Measurements from ENCODE around the gene FCMR.
"Not testable (repeated sequence)": the region's sequence is repeated elsewhere in the genome, so short reads cannot be mapped to it uniquely, and the experiment has no call there.

FCMR gene

DNA sequence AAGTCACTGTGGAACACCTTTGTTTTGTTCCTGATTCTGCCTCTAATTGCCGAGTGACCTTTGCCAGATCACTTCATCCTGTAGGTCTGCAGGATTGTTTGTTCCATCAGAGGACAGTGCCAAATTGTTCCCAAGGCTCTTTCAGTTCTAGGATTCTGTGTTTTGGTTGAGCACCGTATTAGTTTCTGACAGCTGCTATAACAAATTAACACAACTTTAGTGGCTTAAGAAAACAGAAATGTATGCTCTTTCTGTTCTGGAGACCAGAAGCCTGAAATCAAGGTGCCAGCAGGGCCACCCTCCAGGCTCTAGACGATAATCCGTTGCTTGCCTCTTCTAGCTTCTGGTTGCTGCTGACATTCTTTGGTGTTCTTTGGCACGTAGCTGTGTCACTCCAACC lies 27.9 kb upstream of the FCMR start:
- DNase-seq (ENCODE audit: low read depth), result no peak

DNA sequence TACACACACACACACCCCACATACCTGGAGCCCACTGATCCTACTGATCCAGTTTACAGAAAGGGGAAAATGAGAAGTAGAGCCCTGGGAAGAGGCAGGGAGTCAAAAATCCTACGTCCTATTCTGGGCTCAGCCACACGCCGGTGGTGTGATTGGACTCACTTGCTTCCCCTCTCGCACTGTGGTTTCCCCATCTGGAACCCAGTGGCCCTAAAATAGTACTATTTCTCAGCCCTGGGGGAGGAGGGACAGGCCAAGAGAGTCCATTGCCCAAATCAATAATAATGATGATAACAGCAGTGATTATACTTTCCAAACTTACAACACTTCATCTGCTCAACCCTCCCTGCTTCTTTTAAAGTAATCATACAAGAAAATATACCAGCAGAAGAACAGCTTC lies 27.5 kb upstream of the FCMR start:
- DNase-seq (ENCODE audit: low read depth), result no peak

DNA sequence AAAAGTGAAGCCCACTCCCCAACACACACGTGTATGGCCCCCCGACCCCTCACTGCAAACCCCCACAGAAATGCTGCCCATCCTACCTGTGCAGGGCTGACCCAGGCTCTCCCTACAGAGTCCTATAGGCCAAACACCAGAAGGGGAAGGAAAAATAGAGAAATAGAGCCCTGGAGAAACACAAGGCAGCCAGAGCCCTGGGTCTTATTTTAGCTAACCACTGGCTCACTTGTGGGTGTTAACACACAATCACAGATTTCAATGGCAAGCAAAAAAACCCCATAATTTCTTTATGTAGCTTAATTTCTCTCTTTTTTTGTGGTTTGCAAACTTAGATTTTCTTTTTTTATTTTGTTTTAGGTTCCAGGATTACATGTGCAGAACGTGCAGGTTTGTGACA lies 25.5 kb upstream of the FCMR start:
- DNase-seq (ENCODE audit: low read depth), result no peak

DNA sequence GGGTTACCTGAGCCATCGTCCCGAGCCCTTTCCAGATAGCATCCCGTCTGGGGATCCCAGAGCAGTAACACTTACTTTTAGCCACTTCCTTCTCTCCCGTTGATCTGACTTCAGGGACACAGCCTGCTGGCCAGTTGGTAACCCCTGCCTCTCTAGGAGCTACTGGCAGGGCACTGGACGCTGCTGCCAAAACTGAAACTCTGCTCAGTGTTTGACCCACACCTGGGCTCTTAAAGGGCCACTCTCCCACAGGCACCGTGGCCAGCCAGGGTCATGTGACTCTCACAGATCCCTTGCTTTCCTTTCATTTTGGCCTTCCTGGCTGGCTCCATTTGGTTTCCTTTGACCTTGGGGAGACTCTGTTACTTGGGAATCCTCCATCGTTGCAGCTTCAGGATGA lies 24.5 kb upstream of the FCMR start, which contains the start of gene PIGR:
TSS of gene PIGR (minus strand) at position 206 of the 400 bp plus-strand sequence. CDS start 5,935 bp downstream, outside the sequence.
- DNase-seq (ENCODE audit: low read depth), result no peak

DNA sequence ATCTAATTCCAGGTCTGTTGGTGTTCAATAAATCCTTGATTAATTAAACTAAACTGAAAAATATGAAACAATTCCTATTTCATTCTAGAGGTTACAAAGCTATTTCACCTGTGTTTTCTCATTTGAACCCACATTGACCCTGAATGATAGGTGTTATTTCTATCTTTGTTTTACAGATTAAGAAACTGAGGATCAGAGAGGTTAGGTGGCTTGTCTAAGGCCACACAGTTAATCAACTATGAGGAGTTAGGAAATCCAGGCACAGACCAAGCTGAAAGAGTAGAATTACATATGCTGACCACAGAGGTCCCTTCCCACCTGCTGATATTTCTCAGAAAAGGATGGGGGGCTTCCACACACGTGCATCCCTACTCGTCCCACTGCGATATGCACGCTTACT lies 24.0 kb upstream of the FCMR start:
- DNase-seq (ENCODE audit: low read depth), result no peak

DNA sequence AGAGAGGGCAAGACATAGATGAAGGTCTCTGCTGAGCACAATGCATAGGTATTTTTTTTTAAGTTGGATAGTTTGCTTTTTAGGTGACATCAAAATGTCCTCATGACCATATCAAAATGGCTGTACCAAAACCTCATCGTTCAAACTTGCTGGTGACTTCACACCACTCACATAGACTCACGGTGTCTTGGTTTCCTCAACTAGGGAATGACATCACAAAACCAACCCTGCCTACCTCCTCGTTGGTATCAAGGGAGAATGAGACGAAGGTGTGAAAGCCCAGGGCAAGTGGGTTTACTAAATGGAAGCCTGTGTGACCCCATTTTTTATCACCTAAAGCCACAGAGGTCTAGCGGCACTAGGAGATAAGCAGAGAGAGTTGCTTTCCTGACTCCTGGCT lies 23.0 kb upstream of the FCMR start:
- no peak for DNase-seq (ENCODE audit: low read depth)

DNA sequence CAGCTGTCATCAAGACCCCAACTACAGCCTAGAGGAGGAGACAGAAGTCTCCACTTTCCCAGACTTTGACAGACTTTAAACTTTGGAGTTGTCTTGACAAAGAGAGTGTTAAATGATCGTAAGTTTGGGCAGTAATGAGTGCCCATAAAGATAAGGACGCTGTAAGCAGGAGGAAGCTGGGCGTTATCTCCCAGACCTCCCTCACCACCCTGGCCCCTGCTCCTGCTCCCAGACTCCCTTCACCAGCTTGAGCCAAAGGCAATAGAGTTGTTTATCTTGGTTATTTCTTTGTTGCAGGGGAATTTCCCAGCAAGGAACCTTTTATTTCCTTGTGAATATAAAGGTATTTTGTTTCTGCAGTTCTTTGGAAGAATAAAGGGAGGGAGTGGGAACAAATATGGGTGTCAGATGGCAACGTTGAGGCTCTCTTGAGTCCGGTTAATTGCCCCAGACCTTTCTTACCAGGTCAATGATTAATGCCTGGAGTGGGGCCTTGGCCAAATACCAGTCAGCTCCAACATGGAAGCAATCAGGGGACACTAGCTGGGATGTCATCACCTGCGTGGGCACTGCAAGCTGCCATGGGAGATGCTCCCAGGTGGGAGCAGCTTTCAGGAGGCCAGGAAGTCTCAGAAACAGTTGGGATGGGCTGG lies 20.2 kb upstream of the FCMR start:
- DNase-seq (ENCODE audit: low read depth), result no peak

DNA sequence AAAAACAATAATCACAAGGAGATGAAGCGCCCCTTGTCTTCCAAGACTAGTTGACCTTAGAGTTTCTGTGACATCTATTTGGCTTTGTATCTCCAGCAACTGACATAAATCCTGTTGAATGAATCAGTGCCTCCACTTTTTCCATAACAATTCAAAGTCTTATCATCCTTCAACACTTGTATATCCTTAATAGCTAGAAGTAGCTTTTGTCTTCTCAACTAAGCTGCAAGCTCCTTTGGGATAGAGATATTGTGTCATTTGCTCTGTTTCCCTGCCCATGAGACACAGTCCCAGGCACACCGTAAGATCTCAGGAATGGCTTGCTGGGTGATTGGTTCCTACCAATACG lies 18.8 kb upstream of the FCMR start:
- no peak for DNase-seq (ENCODE audit: low read depth)

DNA sequence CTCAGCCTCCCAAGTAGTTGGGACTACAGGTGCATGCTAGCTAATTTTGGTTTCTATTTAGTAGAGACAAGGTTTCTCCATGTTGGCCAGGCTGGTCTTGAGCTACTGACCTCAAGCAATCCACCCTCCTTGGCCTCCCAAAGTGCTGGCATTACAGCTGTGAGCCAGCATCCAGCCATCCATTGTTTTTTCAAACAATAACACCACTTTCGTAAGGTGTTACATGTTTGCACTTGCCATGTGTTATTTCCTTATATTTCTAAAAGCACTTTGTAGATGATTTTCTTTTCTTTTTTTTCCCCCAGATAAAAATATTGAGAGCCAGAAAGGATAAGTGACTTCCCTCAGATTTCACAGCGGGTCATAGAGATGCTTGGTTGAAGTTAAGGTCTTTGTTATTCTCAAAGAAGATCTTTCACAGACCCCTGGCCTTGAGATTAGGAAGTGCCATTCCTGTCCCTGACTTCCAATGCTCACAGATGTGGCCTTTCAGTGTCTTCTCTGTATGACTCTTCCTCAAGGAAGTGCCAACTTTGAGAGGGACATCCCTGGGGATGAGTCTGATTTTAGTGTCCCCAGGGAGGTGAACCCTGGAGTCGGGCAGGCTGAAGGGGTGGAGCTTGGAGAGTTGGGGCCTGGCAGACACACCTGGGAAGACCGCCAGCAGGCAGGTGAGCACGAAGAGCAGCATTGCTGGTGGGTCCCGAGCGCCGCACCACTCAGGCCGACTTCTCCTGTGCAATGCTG lies 18.3 kb upstream of the FCMR start:
- DNase-seq (ENCODE audit: low read depth), result no peak

DNA sequence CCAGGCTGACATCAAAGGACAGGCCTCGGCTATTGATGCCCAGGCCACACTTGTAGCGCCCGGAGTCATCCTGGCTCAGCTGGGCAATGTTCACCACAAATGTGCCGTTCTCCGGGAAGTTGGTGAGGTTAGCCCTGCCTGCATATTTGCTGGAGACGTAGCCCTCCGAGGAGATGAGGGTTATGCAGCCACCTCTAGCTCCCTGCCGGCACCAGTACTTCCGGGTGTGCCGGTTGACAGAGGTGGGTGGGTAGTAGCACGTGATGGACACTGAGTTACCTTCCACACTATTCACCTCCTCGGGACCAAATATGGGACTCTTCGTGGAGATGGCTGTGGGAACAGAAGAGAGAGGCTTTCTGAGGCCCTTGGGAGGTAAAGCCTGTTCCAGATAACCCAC lies 17.4 kb upstream of the FCMR start:
- no peak for DNase-seq (ENCODE audit: low read depth)

DNA sequence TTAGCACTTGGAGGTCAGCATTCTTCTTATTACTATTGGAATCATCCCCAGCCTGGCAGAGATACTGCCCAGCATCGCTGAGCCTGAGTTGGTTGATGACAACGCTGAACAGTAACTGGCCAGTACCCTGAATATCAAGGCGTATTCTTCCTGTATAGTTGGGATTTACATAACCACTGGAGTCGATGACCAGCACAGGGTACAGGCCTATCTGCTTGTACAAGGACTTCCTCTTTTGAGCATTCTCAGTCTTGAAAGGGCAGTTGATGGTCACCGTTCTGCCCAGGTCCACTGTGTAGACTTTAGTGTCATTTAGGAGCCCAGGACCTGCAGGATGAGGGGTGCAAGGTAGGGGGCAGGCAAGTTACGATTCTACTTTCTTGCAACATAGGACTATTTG lies 15.7 kb upstream of the FCMR start:
- DNase-seq (ENCODE audit: low read depth), result peak; percentile 49

DNA sequence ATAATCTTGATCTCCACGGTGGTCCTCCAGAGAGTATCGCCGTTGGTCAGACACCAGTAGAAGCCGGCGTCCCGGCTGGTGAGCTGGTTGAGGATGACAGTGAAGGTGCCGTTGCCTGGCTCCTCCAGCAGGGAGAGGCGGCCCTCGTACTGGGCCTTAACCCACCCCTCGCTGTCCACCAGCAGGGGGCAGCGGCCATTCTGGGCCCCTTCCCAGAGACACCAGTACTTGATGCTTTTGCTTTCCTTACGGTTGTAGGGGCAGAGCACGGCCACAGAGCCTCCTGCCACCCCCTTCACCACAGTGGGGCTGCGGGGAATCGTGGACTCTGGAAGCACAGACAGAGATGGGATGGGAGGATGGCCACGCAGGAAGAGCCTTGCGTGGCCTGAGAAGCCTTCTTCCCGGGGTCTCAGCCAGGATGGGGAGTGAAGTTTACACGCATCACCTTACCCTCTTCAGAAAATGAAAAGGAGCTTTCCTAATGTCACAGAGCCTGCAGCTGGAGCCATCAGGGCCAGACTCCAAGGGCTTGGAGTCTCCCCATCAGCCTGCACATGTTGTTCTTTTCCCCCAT lies 13.8 kb upstream of the FCMR start:
- peak; percentile 54 for DNase-seq (ENCODE audit: low read depth)

DNA sequence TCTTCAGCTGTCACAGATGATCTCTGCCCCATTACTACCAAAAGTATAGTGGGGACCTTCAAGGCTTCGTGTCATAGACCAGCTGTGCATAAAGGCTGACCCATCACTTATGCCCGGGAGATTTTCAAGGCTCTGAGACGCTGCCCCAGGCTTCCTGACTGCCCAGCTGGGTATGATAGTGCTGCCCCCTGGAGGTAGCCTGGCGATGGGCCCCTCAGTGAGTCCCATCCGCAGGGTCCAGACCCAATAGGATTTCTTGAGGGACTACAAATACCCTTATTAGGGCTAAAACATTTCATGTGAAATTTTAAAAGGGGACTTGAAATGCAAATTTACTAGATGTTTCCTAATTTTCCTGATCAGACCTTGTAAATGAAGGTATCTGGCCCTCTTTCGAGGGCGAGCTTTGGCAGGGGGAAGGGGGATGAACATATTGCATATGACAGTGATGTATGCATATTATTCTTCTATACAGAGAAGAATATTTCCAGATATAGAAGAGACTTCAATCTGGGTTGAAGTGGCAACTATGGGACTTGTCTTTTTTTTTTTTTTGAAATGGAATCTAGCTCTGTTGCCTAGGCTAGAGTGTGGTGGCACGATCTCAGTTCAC lies 11.7 kb upstream of the FCMR start:
- no peak for DNase-seq (ENCODE audit: low read depth)

DNA sequence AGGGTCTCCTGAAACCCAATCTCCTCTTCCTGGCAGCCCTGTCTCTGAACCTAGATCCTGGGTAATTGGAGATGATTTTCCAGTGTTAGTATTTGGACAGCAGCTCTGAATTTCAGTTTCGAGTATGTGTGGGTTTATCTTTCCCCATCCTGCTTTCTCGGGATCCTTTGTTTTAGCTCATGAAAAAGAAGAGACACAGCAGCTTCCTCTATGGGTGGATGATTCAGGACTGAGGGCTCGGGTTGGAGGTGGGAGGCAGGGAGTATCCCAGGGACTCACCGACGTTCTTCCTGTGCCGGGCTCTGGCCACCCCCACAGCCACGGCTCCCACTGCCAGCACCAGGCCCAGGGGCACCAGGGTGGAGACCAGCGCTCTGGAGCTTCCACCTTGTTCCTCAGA lies 10.4 kb upstream of the FCMR start:
- no peak for DNase-seq (ENCODE audit: low read depth)

DNA sequence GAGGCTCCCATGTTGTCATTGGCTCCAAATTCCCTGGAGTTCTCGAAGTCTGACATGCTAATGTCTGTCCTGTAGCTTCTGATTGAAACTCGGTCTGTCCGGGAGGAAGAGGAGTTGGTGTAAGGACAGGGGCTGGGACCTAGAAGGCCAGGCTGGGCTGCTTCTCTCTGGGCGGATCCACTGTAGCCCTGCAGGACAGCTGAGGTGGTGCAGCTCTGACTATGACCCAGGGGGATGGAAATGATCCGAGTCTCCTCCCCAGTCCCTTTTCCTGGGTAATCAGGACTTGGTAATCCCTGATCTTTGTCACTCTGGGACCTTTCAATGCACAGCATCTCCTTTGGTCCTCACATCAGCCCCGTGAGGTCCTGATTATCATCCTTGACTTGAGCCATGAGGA lies 10.0 kb upstream of the FCMR start:
- no peak for DNase-seq (ENCODE audit: low read depth)

DNA sequence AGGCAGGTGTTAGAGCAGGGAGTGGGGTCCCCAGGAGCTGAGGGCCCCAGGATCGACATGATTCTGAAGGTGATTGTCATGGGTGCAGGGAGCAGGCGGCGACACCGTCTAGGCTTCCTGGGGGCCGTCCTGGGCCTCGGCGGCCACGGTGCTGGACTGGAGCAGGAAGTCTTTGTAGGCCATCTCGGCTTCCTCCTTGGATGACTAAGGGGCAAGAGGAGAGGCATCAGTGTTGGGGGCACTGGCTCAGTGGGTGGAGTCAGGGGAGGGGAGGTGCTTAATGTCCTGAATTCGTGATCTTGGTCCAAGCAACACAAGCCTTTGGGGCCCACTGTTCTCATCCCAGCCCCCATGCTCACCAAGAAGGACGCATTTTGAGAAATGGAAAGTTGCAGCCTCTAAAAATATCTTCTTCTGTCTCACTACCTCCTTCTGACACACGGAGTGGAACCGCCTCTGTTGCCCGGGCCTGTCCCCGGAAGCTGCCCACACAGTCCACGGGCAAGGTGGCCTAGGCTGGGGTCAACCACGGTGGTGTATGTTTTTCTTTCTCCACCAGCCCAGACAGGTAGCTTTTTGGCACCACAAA lies 8.6 kb upstream of the FCMR start:
- DNase-seq (ENCODE audit: low read depth), result no peak

DNA sequence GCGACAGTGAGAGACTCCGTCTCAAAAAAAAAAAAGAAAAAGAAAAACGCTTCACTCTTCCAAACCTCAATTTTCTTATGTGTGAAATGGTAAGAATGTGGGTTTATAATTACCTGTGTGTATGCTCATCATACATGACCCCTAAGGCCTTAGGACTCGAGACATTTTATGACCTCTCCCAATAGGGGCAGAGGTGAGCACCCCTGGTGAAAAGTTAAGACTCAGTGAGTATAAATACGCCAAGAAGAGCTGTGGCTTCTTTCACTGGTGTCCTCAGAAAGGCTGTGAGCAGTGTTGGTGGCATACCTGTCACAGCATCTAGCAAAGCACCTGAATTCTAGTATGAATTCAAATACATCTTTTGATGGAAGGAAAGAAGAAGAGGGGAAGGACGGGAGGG lies 7.8 kb upstream of the FCMR start:
- DNase-seq (ENCODE audit: low read depth), result no peak

DNA sequence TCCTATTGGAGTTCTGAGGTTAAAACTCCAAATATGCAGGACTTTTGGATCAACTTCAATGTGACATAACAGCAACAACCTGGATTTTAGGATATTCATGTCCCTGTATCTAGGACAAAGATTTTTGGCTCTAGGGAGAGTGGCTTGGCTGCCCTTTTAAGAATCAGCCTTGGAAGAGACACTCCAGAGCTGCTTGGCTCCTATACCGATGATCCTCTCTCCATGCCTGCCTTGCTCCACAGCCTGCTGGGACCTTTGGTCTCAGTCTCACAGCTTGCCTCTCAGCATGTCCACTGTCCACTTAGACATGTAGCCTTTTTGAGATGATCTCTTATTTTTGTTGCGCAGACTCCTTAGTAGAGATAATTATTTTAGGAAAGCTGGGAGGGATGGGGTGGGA lies 4.5 kb upstream of the FCMR start:
- DNase-seq (ENCODE audit: low read depth), result no peak

DNA sequence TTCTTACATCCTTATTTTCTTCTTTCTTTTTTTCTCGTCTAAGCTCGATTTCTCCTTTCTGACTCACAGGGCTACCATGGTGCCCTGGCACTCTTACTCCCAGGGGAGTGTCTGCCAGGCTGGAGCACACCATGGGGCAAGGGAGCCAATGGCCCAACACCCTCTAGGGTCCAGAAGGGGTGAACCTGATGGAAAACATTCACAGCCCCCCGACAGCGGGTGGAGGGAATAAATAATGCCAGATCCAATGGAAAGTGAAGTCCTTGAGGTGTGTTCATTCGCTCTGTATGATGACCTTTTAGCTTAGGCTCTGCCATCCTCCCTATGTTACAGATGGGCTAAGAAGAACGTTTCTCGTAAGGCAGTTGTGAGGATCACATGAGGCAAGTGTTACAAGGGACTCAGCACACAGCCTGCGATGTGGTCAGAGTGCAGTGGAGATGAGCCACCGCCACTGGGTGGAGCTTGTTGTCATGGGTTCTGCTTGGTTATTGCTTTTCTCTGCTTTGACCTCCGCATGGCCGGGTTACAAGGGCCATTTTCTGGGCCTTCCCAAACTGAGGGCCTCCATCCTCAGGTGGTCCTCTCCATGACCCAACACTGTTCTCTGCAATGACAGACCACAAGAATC lies 3.5 kb upstream of the FCMR start:
- DNase-seq (ENCODE audit: low read depth), result no peak

DNA sequence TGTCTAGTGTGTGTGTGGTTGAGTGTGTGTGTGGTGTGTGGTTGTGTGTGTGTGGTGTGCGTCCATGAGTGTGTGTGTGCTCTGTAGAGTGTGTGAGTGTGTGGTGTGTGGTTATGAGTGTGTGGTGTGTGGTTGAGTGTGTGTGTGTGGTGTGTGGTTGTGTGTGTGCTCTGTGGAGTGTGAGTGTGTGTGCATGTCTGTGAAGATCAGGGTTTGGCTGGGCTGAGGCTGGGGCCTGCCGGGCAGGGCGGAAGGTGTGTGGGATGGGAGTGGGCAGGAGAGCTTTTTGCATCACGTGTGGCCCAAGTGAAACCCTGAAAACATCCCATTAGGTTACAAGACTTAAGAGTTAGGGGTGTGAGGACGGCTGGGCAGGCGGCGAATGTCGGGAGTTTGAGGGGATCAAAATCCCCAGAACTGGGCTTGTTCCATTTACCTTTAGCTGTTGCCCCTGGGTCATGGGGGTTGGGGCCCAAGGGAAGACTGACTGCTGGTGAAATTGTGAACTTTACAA lies 2.9 kb upstream of the FCMR start:
- DNase-seq (ENCODE audit: low read depth), result no peak

DNA sequence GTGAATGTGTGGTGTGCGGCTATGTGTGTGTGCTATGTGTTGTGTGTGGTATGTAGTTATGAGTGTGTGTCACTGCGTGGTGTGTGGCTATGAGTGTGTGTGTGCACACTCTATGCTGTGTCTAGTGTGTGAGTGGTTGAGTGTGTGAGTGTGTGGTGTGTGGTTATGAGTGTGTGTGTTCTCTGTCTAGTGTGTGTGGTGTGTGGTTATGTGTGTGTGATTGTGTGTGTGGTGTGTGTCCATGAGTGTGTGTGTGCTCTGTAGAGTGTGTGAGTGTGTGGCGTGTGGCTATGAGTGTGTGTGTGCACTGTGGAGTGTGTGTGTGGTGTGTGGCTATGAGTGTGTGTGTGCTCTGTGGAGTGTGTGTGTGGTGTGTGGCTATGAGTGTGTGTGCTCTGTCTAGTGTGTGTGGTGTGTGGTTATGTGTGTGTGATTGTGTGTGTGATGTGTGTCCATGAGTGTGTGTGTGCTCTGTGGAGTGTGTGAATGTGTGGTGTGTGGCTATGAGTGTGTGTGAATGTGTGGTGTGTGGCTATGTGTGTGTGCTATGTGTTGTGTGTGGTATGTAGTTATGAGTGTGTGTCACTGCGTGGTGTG lies 2.3 kb upstream of the FCMR start:
- DNase-seq (ENCODE audit: low read depth), result not testable (repeated sequence)

Measured in CMK (cell line).